ENCODE results near the gene TPCN2.

Gene TPCN2

GRCh38 chr11:69059429-69059828 is 10.7 kb downstream of the TPCN2 start:
- no peaks in the 10 kb centered on the region for H3K4me1 ChIP-seq
- H3K36me3 ChIP-seq (ENCODE audit: control insufficient read depth, insufficient read depth, low read length), result no peaks in the 10 kb centered on the region
- no peaks in the 10 kb centered on the region for H3K27me3 ChIP-seq (ENCODE audit: control insufficient read depth, insufficient read depth, low read length)
- H3K79me2 ChIP-seq, result no peaks in the 10 kb centered on the region
- no peaks in the 10 kb centered on the region for H3K9me3 ChIP-seq (ENCODE audit: control insufficient read depth, low read length)
- no peak overlapping the region for H2AFZ ChIP-seq
- no peak overlapping the region for H3K27ac ChIP-seq
- TF ChIP-seq CTCF (IDR thresholded peaks at IDR 0.05), result no peak
- no peak overlapping the region for H3K9ac ChIP-seq
- no peak overlapping the region for H3K4me3 ChIP-seq (ENCODE audit: low read depth, low read length)
- no peak overlapping the region for H3K4me2 ChIP-seq (ENCODE audit: low read length)

- Histone ChIP-seq H3K27me3 (ENCODE audit: control insufficient read depth, insufficient read depth, low read length) (no peaks in the 10 kb centered on the region), H3K36me3 (ENCODE audit: control insufficient read depth, insufficient read depth, low read length) (no peaks in the 10 kb centered on the region), H3K4me2 (ENCODE audit: low read length) (no peak overlapping the region), H3K9ac (no peak overlapping the region), H3K9me3 (ENCODE audit: control insufficient read depth, low read length) (no peaks in the 10 kb centered on the region), H3K27ac (no peak overlapping the region), H2AFZ (no peak overlapping the region), H3K79me2 (no peaks in the 10 kb centered on the region), H3K4me3 (ENCODE audit: low read depth, low read length) (no peak overlapping the region), H3K4me1 (no peaks in the 10 kb centered on the region)
- no peak for TF ChIP-seq CTCF (IDR thresholded peaks at IDR 0.05)
Observed at GRCh38 chr11:69059985-69060384, 11.3 kb downstream of the TPCN2 start.

GRCh38 chr11:69060806-69061712 is 12.3 kb downstream of the TPCN2 start:
- no peak overlapping the region for H2AFZ ChIP-seq
- no peak overlapping the region for H3K4me3 ChIP-seq (ENCODE audit: low read depth, low read length)
- no peaks in the 10 kb centered on the region for H3K9me3 ChIP-seq (ENCODE audit: control insufficient read depth, low read length)
- H3K4me1 ChIP-seq, result no peaks in the 10 kb centered on the region
- TF ChIP-seq CTCF (IDR thresholded peaks at IDR 0.05), result no peak
- H3K27ac ChIP-seq, result no peak overlapping the region
- H3K27me3 ChIP-seq (ENCODE audit: control insufficient read depth, insufficient read depth, low read length), result no peaks in the 10 kb centered on the region
- H3K79me2 ChIP-seq, result no peaks in the 10 kb centered on the region
- no peak overlapping the region for H3K9ac ChIP-seq
- H3K36me3 ChIP-seq (ENCODE audit: control insufficient read depth, insufficient read depth, low read length), result no peaks in the 10 kb centered on the region
- no peak overlapping the region for H3K4me2 ChIP-seq (ENCODE audit: low read length)

GRCh38 chr11:69061713-69062053 is 13.0 kb downstream of the TPCN2 start:
- H2AFZ ChIP-seq, result no peak overlapping the region
- no peak overlapping the region for H3K27ac ChIP-seq
- H3K9ac ChIP-seq, result no peak overlapping the region
- no peak overlapping the region for H3K4me2 ChIP-seq (ENCODE audit: low read length)
- no peaks in the 10 kb centered on the region for H3K27me3 ChIP-seq (ENCODE audit: control insufficient read depth, insufficient read depth, low read length)
- no peak overlapping the region for H3K4me3 ChIP-seq (ENCODE audit: low read depth, low read length)
- H3K4me1 ChIP-seq, result no peaks in the 10 kb centered on the region
- H3K79me2 ChIP-seq, result no peaks in the 10 kb centered on the region
- H3K36me3 ChIP-seq (ENCODE audit: control insufficient read depth, insufficient read depth, low read length), result no peaks in the 10 kb centered on the region
- H3K9me3 ChIP-seq (ENCODE audit: control insufficient read depth, low read length), result no peaks in the 10 kb centered on the region
- TF ChIP-seq CTCF (IDR thresholded peaks at IDR 0.05), result no peak
